Liver (tissue), 9 donors: Measurements from ENCODE around the gene EXOSC2. TPM values are rescaled to one million over a fixed set of nuclear protein-coding genes. Genes with fewer than 3 reads are reported as not detected.

Source experiments
- DNase-seq: peaks from one replicate; pipeline ENCODE4 v3.0.0-alpha.2; 2017; ENCODE audit warnings: low spot score
- H3K27ac ChIP-seq, 2 donors: one replicate each; pipeline ENCODE4 v1.7.0; 2013; ENCODE audit warnings: inconsistent platforms in 2 of 2, low read length in 2 of 2, control low read depth in 1 of 2, low read depth in 1 of 2, mild to moderate bottlenecking in 1 of 2
- H3K27me3 ChIP-seq, 4 donors: one replicate each; pipeline versions ENCODE4 v1.6.1 to v1.7.0; 2013; ENCODE audit warnings: low read length in 3 of 4, inconsistent platforms in 1 of 4, mild to moderate bottlenecking in 1 of 4, moderate library complexity in 1 of 4; ENCODE audit not compliant: control insufficient read depth in 4 of 4, insufficient read depth in 4 of 4
- H3K36me3 ChIP-seq, 4 donors: one replicate each; pipeline versions ENCODE4 v1.6.1 to v1.7.0; 2013; ENCODE audit warnings: low read length in 3 of 4, mild to moderate bottlenecking in 3 of 4, low read depth in 1 of 4, moderate library complexity in 1 of 4; ENCODE audit not compliant: control insufficient read depth in 4 of 4, insufficient read depth in 3 of 4
- H3K4me1 ChIP-seq, 4 donors: one replicate each; pipeline versions ENCODE4 v1.6.1 to v1.7.0; 2013; ENCODE audit warnings: low read length in 3 of 4, mild to moderate bottlenecking in 3 of 4, moderate library complexity in 1 of 4; ENCODE audit not compliant: control insufficient read depth in 4 of 4, insufficient read depth in 4 of 4
- H3K4me3 ChIP-seq, 3 donors: one replicate each; pipeline versions ENCODE4 v1.6.1 to v1.7.0; 2013; ENCODE audit warnings: low read length in 3 of 3, control low read depth in 1 of 3, low read depth in 1 of 3, mild to moderate bottlenecking in 1 of 3
- H3K9ac ChIP-seq, 2 donors: one replicate each; pipeline ENCODE4 v1.7.0; 2013; ENCODE audit warnings: low read length in 2 of 2, mild to moderate bottlenecking in 2 of 2, moderate library complexity in 2 of 2, control low read depth in 1 of 2, low read depth in 1 of 2
- H3K9me3 ChIP-seq, 4 donors: one replicate each; pipeline versions ENCODE4 v1.6.1 to v1.7.0; 2013; ENCODE audit warnings: low read length in 3 of 4; ENCODE audit not compliant: control insufficient read depth in 4 of 4
- EGR1 ChIP-seq, 2 donors: IDR thresholded peaks; 2 replicates each; pipeline ENCODE4 v1.6.1; 2016 to 2018; ENCODE audit warnings: antibody characterized with exemption in 2 of 2, low read depth in 2 of 2
- FOXA1 ChIP-seq: IDR thresholded peaks from 2 replicates; pipeline ENCODE4 v1.6.1; 2016; ENCODE audit warnings: antibody characterized with exemption
- FOXA2 ChIP-seq: IDR thresholded peaks from 2 replicates; pipeline ENCODE4 v1.6.1; 2016; ENCODE audit warnings: antibody characterized with exemption
- GABPA ChIP-seq, 2 donors: IDR thresholded peaks in 1 of 2; conservative IDR thresholded peaks in 1 of 2; 2 replicates each; pipeline ENCODE4 v1.6.1; 2016; ENCODE audit warnings: antibody characterized with exemption in 2 of 2, mild to moderate bottlenecking in 1 of 2, moderate library complexity in 1 of 2
- HNF4A ChIP-seq, 2 donors: conservative IDR thresholded peaks; 2 replicates each; pipeline ENCODE4 v1.6.1; 2016; ENCODE audit warnings: antibody characterized with exemption in 2 of 2, mild to moderate bottlenecking in 2 of 2
- HNF4G ChIP-seq: IDR thresholded peaks from 2 replicates; pipeline ENCODE4 v1.6.1; 2016; ENCODE audit warnings: antibody characterized with exemption
- NR2F2 ChIP-seq: IDR thresholded peaks from 2 replicates; pipeline ENCODE4 v1.6.1; 2016; ENCODE audit warnings: antibody characterized with exemption
- RAD21 ChIP-seq, 2 donors: IDR thresholded peaks; 2 replicates each; pipeline ENCODE4 v1.6.1; 2016; ENCODE audit warnings: antibody characterized with exemption in 2 of 2, mild to moderate bottlenecking in 2 of 2
- RXRA ChIP-seq, 2 donors: IDR thresholded peaks; 2 replicates each; pipeline ENCODE4 v1.6.1; 2017 to 2018; ENCODE audit warnings: antibody characterized with exemption in 2 of 2, mild to moderate bottlenecking in 1 of 2
- SP1 ChIP-seq: IDR thresholded peaks from 2 replicates; pipeline ENCODE4 v1.6.1; 2018; ENCODE audit warnings: antibody characterized with exemption, mild to moderate bottlenecking
- TAF1 ChIP-seq: conservative IDR thresholded peaks from 2 replicates; pipeline ENCODE4 v1.6.1; 2016; ENCODE audit warnings: antibody characterized with exemption, mild to moderate bottlenecking
- YY1 ChIP-seq: IDR thresholded peaks from 2 replicates; pipeline ENCODE4 v1.6.1; 2016; ENCODE audit warnings: antibody characterized with exemption, mild to moderate bottlenecking
- WGBS: extraction: QIAGEN DNeasy Blood & Tissue Kit; methylation state at CpG from one replicate; pipeline ENCODE4 v1.1.7; 2013; 5-methylcytosine and 5-hydroxymethylcytosine counted together
- polyA plus RNA-seq, 2 donors: library from polyadenylated mRNA; stranded (reverse) in 1 of 2; unstranded in 1 of 2; fragments of 200-250 nt in 1 of 2; fragments of >200 nt in 1 of 2; fragmentation: Nextera tagmentation in 1 of 2; extraction: Ambion mirVana in 1 of 2; gene quantifications; one replicate each; pipeline versions ENCODE4 v1.2.1 to v1.2.3, GENCODE V29; 2013 to 2015
- total RNA-seq, 2 donors: library from RNA; depleted of rRNA; stranded (reverse); fragments of >200 nt; gene quantifications; one replicate each; pipeline ENCODE4 v1.2.3, GENCODE V29; 2014
- TF ChIP-seq, protein P1 (sequence below): IDR thresholded peaks from 2 replicates; pipeline ENCODE4 v1.6.1; 2016; ENCODE audit warnings: antibody characterized with exemption
- TF ChIP-seq, protein P2 (sequence below): IDR thresholded peaks from 2 replicates; pipeline ENCODE4 v1.6.1; 2016; ENCODE audit warnings: antibody characterized with exemption
- TF ChIP-seq, protein P3 (sequence below): IDR thresholded peaks from 2 replicates; pipeline ENCODE4 v1.6.1; 2016; ENCODE audit warnings: antibody characterized with exemption
- TF ChIP-seq, protein P4 (sequence below): IDR thresholded peaks from 2 replicates; pipeline ENCODE4 v1.6.1; 2016; ENCODE audit warnings: antibody characterized with exemption, mild to moderate bottlenecking
- TF ChIP-seq, protein P5 (sequence below): fragments of 150-350 bp; IDR thresholded peaks from 2 replicates; pipeline ENCODE4 v1.5.1; 2017; ENCODE audit warnings: improper control_type of control experiment, low read depth, low read length; ENCODE audit not compliant: missing input control
- donor health status: healthy.
- donor health status: healthy.
- donor health status: healthy.
- donor health status: healthy.
- donor health status: healthy.

The EXOSC2 gene
- total and polyA plus RNA-seq, 4 donors = 7.6 to 21.2 (median 13.1) TPM

DNA sequence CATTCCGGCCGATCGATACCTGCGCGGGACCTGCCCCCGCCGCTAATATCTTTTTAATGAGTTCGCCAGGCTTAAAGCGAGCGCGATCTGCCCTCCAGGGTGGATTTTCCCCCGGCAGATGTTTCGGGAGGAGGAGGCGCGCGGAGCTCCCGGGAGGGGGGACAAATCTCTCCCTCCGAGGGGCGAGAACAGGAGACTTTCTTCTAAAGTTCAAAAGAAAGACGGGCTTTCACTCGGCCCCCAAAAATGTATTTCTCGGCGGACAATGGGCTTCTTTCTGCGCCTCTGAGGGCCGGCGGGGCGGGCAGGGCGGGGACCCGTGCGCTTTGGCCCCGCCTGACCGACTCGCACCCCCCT lies 33.3 kb upstream of the EXOSC2 start (continued):
- TF ChIP-seq, protein P1, sequence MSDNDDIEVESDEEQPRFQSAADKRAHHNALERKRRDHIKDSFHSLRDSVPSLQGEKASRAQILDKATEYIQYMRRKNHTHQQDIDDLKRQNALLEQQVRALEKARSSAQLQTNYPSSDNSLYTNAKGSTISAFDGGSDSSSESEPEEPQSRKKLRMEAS = no peak

DNA sequence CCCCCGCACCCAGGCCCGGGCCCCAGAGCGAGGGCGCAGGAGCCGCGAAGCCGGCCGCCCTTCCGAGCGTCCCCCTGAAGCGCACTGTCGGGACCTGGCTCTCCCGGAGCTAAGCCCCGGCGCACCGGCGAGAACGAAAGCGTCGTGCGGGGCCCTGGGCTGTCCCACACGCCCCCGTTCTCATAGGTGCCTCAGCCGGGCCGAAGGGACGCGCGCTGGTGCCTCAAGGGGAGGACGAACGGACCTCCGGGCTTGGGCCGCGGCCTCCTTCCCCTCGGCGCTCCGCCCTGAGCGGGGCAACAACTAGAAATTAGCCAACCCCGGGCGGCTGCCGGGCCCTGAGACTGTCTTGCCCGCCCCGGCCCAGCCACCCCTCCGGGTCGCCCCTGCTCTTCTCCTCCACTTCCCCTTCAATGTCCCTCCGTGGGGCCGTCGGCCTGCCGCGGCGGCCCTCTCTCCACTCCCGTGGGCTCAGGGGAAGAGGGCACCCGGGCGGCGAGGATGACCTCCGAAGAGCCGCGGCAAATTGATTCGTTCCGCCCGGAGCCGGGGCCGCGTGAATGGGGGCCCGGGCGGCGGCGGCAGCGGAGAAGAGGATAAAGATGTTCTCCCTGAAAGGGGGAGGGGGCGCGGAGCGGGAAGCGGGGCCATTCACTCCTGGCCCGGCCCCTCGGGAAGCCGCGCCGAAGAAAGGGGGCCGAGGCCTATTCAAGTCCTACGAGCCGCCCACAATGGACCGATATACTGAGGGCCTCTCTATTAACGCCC lies 32.7 kb upstream of the EXOSC2 start:
- H3K36me3 ChIP-seq = no peaks in the 10 kb centered on the region
- DNase-seq = no peak
- no peaks in the 10 kb centered on the region for H3K9me3 ChIP-seq
- WGBS = 2% methylated on average over 82 of the region's 82 CpGs
- H3K9ac ChIP-seq = no peak overlapping the region
- TF ChIP-seq FOXA2 (no peak), YY1 (no peak), RAD21 (IDR thresholded peaks at IDR 0.05) (no peak), FOXA1 (no peak), EGR1 (IDR thresholded peaks at IDR 0.05; ENCODE audit: low read depth in 2 of 2) (no peak), HNF4A (conservative IDR thresholded peaks at IDR 0.05) (no peak), RXRA (IDR thresholded peaks at IDR 0.05) (no peak), HNF4G (no peak), NR2F2 (no peak), TAF1 (no peak), GABPA (IDR thresholded peaks at IDR 0.05 in 1 of 2, conservative IDR thresholded peaks at IDR 0.05 in 1 of 2) (no peak), SP1 (no peak)
- TF ChIP-seq, protein P1 = no peak
- TF ChIP-seq, protein P2, sequence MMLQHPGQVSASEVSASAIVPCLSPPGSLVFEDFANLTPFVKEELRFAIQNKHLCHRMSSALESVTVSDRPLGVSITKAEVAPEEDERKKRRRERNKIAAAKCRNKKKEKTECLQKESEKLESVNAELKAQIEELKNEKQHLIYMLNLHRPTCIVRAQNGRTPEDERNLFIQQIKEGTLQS = no peak
- TF ChIP-seq, protein P3, sequence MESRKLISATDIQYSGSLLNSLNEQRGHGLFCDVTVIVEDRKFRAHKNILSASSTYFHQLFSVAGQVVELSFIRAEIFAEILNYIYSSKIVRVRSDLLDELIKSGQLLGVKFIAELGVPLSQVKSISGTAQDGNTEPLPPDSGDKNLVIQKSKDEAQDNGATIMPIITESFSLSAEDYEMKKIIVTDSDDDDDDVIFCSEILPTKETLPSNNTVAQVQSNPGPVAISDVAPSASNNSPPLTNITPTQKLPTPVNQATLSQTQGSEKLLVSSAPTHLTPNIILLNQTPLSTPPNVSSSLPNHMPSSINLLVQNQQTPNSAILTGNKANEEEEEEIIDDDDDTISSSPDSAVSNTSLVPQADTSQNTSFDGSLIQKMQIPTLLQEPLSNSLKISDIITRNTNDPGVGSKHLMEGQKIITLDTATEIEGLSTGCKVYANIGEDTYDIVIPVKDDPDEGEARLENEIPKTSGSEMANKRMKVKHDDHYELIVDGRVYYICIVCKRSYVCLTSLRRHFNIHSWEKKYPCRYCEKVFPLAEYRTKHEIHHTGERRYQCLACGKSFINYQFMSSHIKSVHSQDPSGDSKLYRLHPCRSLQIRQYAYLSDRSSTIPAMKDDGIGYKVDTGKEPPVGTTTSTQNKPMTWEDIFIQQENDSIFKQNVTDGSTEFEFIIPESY = no peak
- TF ChIP-seq, protein P4, sequence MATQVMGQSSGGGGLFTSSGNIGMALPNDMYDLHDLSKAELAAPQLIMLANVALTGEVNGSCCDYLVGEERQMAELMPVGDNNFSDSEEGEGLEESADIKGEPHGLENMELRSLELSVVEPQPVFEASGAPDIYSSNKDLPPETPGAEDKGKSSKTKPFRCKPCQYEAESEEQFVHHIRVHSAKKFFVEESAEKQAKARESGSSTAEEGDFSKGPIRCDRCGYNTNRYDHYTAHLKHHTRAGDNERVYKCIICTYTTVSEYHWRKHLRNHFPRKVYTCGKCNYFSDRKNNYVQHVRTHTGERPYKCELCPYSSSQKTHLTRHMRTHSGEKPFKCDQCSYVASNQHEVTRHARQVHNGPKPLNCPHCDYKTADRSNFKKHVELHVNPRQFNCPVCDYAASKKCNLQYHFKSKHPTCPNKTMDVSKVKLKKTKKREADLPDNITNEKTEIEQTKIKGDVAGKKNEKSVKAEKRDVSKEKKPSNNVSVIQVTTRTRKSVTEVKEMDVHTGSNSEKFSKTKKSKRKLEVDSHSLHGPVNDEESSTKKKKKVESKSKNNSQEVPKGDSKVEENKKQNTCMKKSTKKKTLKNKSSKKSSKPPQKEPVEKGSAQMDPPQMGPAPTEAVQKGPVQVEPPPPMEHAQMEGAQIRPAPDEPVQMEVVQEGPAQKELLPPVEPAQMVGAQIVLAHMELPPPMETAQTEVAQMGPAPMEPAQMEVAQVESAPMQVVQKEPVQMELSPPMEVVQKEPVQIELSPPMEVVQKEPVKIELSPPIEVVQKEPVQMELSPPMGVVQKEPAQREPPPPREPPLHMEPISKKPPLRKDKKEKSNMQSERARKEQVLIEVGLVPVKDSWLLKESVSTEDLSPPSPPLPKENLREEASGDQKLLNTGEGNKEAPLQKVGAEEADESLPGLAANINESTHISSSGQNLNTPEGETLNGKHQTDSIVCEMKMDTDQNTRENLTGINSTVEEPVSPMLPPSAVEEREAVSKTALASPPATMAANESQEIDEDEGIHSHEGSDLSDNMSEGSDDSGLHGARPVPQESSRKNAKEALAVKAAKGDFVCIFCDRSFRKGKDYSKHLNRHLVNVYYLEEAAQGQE = no peak
- TF ChIP-seq, protein P5, sequence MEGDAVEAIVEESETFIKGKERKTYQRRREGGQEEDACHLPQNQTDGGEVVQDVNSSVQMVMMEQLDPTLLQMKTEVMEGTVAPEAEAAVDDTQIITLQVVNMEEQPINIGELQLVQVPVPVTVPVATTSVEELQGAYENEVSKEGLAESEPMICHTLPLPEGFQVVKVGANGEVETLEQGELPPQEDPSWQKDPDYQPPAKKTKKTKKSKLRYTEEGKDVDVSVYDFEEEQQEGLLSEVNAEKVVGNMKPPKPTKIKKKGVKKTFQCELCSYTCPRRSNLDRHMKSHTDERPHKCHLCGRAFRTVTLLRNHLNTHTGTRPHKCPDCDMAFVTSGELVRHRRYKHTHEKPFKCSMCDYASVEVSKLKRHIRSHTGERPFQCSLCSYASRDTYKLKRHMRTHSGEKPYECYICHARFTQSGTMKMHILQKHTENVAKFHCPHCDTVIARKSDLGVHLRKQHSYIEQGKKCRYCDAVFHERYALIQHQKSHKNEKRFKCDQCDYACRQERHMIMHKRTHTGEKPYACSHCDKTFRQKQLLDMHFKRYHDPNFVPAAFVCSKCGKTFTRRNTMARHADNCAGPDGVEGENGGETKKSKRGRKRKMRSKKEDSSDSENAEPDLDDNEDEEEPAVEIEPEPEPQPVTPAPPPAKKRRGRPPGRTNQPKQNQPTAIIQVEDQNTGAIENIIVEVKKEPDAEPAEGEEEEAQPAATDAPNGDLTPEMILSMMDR = no peak
- H3K4me1 ChIP-seq = peaks cover 14 to 48% (median 22%) of the 10 kb centered on the region in 4 donors
- H3K27me3 ChIP-seq = peaks cover 3 to 25% (median 12%) of the 10 kb centered on the region in 4 donors
- no peak overlapping the region for H3K27ac ChIP-seq
- H3K4me3 ChIP-seq = peak overlapping the region in 1 of 3 donors; percentile 52
